Psoas muscle (tissue), 8 donors: ENCODE results near the gene IL18BP. TPM values are rescaled to one million over a fixed set of nuclear protein-coding genes. Genes with fewer than 3 reads are reported as not detected.

Experiments used
- ATAC-seq, 4 donors: fragments of 200-7000 bp; cut with Tn5 transposase; one replicate each; pipeline ENCODE4 v1.9.1; 2020; ENCODE audit warnings: moderate library complexity in 3 of 4, mild to moderate bottlenecking in 2 of 4
- DNase-seq, 2 donors: peaks; one replicate each; pipeline ENCODE4 v3.0.0-alpha.2; 2020
- H3K27ac ChIP-seq: fragments of 200-600 bp; one replicate; pipeline ENCODE4 v1.8.0; 2022
- H3K27me3 ChIP-seq, 3 donors: fragments of 200-600 bp in 1 of 3; one replicate each; pipeline versions ENCODE4 v1.6.1 to v1.8.0; 2013 to 2022; ENCODE audit warnings: low read length in 2 of 3, mild to moderate bottlenecking in 2 of 3, moderate library complexity in 1 of 3; ENCODE audit not compliant: insufficient read depth in 3 of 3
- H3K36me3 ChIP-seq, 2 donors: fragments of 200-600 bp in 1 of 2; one replicate each; pipeline versions ENCODE4 v1.6.1 to v1.8.0; 2013 to 2022; ENCODE audit warnings: low read depth in 1 of 2, mild to moderate bottlenecking in 1 of 2, moderate library complexity in 1 of 2; ENCODE audit not compliant: insufficient read depth in 1 of 2
- H3K4me1 ChIP-seq: fragments of 200-600 bp; one replicate; pipeline ENCODE4 v1.8.0; 2022
- H3K4me3 ChIP-seq: fragments of 200-600 bp; one replicate; pipeline ENCODE4 v1.8.0; 2022; ENCODE audit warnings: mild to moderate bottlenecking
- H3K9me3 ChIP-seq: fragments of 200-600 bp; one replicate; pipeline ENCODE4 v1.8.0; 2022
- WGBS, 3 donors: extraction: QIAGEN DNeasy Blood & Tissue Kit; methylation state at CpG; one replicate each; pipeline versions ENCODE4 v1.1.6 to v1.1.7; 2013; 5-methylcytosine and 5-hydroxymethylcytosine counted together
- intact Hi-C, 2 donors: fragments of 100-400 bp; cut with DNase I; formaldehyde crosslinking; loops; one replicate each; pipeline versions ENCODE4 v1.11.0 to v1.14.2; 2022
- polyA plus RNA-seq, 3 donors: library from polyadenylated mRNA; stranded (reverse); fragments of 200-250 nt; gene quantifications; one replicate each; pipeline ENCODE4 v1.2.3, GENCODE V29; 2013
- total RNA-seq, 4 donors: library from RNA; stranded (reverse); fragmentation: NEBNext Ultra II Directional in 2 of 4; extraction: Animal tissue kit (Norgen Biotek cat#: 25700) in 2 of 4; gene quantifications; one replicate each; pipeline versions ENCODE4 v1.2.1 to v1.2.4, GENCODE V29; 2021 to 2023
- TF ChIP-seq, protein P1 (sequence below): fragments of 200-600 bp; IDR thresholded peaks from one replicate; pipeline ENCODE4 v1.8.0; 2022; ENCODE audit warnings: antibody characterized with exemption
- donor health status: healthy with polysubstance abuse.
- donor health status: DM: no; HTN: no; CAD: no; lungs with moderate emphysema.
- donor health status: Bipolar disorder and iron deficiency.
- donor health status: healthy.
- donor health status: DM: yes; HTN: yes; CAD: no.
- donor health status: DM: no; HTN: no; CAD: no.
- donor health status: DM: no; HTN: no; CAD: no.
- donor health status: DM: yes; HTN: yes; CAD: no.

The IL18BP gene
- total and polyA plus RNA-seq, 7 donors = 1.5 to 4.4 (median 2.9) TPM

DNA sequence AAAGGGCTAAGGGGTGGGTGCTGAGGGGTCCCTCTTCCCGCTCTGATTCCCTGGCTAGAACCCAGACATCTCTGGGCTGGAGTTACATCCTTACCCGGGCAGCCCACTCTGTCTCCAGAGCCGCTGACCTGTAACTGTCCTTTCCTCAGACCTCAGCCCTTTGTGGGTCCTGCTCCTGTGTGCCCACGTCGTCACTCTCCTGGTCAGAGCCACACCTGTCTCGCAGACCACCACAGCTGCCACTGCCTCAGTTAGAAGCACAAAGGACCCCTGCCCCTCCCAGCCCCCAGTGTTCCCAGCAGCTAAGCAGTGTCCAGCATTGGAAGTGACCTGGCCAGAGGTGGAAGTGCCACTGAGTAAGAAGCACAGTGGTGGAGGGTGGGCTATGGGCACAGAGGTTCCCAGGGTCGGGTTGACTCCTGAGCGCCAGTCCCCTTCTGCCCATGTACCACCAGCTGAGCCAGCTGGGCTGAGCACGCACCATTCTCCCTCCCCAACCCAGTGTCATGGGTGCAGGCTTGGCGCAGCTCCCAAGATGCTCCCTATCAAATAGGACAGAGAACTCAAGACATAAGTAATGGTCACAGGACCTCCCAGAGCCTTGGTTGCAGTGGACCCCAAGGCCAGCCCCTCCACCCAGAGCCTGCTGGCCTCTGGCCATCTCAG lies 1.6 kb downstream of the IL18BP start:
- intact Hi-C loops = no loop called here
- no peak for DNase-seq
- peaks cover 5% of the 10 kb centered on the region for H3K4me1 ChIP-seq
- no peaks in the 10 kb centered on the region for H3K27me3 ChIP-seq
- peak overlapping the region; percentile 37 for H3K27ac ChIP-seq
- TF ChIP-seq, protein P1, sequence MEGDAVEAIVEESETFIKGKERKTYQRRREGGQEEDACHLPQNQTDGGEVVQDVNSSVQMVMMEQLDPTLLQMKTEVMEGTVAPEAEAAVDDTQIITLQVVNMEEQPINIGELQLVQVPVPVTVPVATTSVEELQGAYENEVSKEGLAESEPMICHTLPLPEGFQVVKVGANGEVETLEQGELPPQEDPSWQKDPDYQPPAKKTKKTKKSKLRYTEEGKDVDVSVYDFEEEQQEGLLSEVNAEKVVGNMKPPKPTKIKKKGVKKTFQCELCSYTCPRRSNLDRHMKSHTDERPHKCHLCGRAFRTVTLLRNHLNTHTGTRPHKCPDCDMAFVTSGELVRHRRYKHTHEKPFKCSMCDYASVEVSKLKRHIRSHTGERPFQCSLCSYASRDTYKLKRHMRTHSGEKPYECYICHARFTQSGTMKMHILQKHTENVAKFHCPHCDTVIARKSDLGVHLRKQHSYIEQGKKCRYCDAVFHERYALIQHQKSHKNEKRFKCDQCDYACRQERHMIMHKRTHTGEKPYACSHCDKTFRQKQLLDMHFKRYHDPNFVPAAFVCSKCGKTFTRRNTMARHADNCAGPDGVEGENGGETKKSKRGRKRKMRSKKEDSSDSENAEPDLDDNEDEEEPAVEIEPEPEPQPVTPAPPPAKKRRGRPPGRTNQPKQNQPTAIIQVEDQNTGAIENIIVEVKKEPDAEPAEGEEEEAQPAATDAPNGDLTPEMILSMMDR = no peak
- no peak for ATAC-seq
- peaks cover 5 to 57% of the 10 kb centered on the region in 2 donors for H3K36me3 ChIP-seq
- 83 to 89% (median 85%) methylated on average over 10 of the region's 10 CpGs for WGBS, 3 donors
- H3K9me3 ChIP-seq = no peaks in the 10 kb centered on the region
- no peak overlapping the region for H3K4me3 ChIP-seq

DNA sequence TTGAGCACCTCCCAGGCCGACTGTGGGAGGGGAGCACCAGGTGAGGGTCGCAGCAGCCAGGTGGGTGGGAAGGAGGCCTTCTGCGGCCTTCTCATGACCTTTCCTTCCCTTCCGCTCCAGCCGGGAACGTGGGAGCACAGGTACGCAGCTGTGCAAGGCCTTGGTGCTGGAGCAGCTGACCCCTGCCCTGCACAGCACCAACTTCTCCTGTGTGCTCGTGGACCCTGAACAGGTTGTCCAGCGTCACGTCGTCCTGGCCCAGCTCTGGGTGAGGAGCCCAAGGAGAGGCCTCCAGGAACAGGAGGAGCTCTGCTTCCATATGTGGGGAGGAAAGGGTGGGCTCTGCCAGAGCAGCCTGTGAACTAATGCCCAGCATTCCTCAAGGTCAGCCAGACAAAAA lies 2.6 kb downstream of the IL18BP start:
- TF ChIP-seq, protein P1 = no peak
- no peak overlapping the region for H3K27ac ChIP-seq
- H3K9me3 ChIP-seq = no peaks in the 10 kb centered on the region
- H3K4me1 ChIP-seq = peaks cover 5% of the 10 kb centered on the region
- no peaks in the 10 kb centered on the region for H3K27me3 ChIP-seq
- H3K4me3 ChIP-seq = no peak overlapping the region
- WGBS, 3 donors = 59 to 82% (median 73%) methylated on average over 11 of the region's 11 CpGs
- ATAC-seq (no peak), DNase-seq (no peak)
- intact Hi-C loops = no loop called here
- peaks cover 5 to 61% of the 10 kb centered on the region in 2 donors for H3K36me3 ChIP-seq

DNA sequence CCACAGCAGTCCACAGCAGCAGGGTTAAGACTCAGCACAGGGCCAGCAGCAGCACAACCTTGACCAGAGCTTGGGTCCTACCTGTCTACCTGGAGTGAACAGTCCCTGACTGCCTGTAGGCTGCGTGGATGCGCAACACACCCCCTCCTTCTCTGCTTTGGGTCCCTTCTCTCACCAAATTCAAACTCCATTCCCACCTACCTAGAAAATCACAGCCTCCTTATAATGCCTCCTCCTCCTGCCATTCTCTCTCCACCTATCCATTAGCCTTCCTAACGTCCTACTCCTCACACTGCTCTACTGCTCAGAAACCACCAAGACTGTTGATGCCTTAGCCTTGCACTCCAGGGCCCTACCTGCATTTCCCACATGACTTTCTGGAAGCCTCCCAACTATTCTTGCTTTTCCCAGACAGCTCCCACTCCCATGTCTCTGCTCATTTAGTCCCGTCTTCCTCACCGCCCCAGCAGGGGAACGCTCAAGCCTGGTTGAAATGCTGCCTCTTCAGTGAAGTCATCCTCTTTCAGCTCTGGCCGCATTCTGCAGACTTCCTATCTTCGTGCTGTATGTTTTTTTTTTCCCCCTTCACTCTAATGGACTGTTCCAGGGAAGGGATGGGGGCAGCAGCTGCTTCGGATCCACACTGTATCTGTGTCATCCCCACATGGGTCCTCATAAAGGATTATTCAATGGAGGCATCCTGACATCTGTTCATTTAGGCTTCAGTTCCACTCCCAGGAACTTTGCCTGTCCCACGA lies 3.3 kb downstream of the IL18BP start:
- Histone ChIP-seq H3K9me3 (no peaks in the 10 kb centered on the region), H3K27ac (no peak overlapping the region), H3K27me3 (no peaks in the 10 kb centered on the region), H3K36me3 (peaks cover 5 to 69% of the 10 kb centered on the region in 2 donors), H3K4me1 (peaks cover 5% of the 10 kb centered on the region), H3K4me3 (no peak overlapping the region)
- WGBS, 3 donors = 46 to 58% (median 56%) methylated on average over 10 of the region's 10 CpGs
- TF ChIP-seq, protein P1 = no peak
- intact Hi-C loops = no loop called here
- DNase-seq (no peak), ATAC-seq (no peak)

DNA sequence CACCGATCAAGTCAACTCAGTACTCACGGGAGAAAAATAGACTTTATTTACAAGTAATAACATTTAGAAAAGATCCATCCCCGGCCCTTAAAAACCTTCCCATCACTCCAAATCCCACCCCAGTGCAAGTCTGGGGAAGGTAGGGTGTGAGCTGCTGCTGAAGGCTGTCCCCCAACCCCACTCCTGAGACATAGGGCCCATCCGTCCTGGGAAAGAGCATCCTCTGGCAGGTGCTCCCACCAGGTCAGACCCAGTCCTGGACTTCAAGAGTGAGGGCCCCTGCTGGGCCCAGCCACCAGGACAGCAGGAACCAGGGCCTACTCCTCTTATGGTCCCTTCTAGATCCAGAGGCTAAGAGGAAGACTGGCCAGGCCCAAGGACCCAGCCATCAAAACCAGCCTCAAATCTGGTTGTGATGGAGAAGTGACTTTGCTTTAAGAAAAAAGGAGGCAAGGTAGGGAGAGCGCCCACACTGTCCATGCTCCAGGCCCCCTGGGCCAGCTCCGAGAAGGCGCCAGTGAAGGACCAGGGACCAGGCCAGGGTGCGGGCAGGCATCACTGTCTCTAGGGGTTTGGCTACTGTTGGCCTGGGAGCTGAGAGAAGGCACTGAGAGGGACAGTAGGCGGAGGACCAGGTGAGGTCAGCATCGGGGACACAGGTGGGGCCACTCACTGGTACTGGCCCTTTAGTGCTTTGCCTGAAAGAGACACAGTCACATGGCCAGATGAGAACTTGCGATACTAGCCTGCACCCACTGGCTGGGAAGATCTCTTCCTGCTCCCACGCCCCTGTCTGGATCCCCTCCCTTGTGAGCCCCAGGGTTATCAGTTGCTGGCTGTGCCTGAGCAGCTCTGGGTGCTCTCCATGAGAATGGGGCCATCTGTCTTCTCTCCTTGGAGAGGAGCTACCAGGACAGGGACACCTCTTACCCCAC lies 4.4 kb downstream of the IL18BP start:
- Histone ChIP-seq H3K4me1 (peaks cover 5% of the 10 kb centered on the region), H3K27ac (peak overlapping the region; percentile 23)
- TF ChIP-seq, protein P1 = no peak

More for the DNA sequence above, 4.4 kb downstream of the IL18BP start:
- 78 to 87% (median 79%) methylated on average over 11 to 12 of the region's 12 CpGs for WGBS, 3 donors
- ATAC-seq (no peak), DNase-seq (no peak)
- peaks cover 8 to 80% of the 10 kb centered on the region in 2 donors for H3K36me3 ChIP-seq
- intact Hi-C loops = no loop called here
- no peak overlapping the region for H3K4me3 ChIP-seq
- H3K27me3 ChIP-seq = no peaks in the 10 kb centered on the region
- no peaks in the 10 kb centered on the region for H3K9me3 ChIP-seq
